ENCODE data around the gene ITGB7. TPM values are rescaled to one million over a fixed set of nuclear protein-coding genes. Genes with fewer than 3 reads are reported as not detected.

The ITGB7 gene
- total RNA-seq, 1 experiment from 2014 or later, result 29.2 TPM

GRCh38 chr12:53143355-53143754, 63.7 kb downstream of the ITGB7 start:
- in situ Hi-C loops (cut with HindIII; ENCODE audit: low pct_unique_long_range_greater_than_20kb, low sequenced_read_pairs), result no loop called here
- no peak for DNase-seq (ENCODE audit: low read depth, low spot score)

Small RNA genes lying within 50 kb of the gene (small RNA-seq; reads per million reads assigned to genes)
- gene HIGD1AP1, result 0 to 0.10 reads per million in 2 experiments

Other genes with a start within 250 kb of the ITGB7 start
- gene EIF4B, start 200.8 kb downstream of the ITGB7 start, total RNA-seq (2014; rRNA removed; shearing (Covaris generic)), result 995 and 1,087 TPM in 2 replicates
- 13.9 and 15.9 TPM in 2 replicates for gene TNS2, start 157.2 kb downstream of the ITGB7 start, total RNA-seq (2014; rRNA removed; shearing (Covaris generic))
- gene SPRYD3, start 127.9 kb downstream of the ITGB7 start, total RNA-seq (2014; rRNA removed; shearing (Covaris generic)), result 31.8 and 32.4 TPM in 2 replicates
- gene IGFBP6, start 109.6 kb downstream of the ITGB7 start, total RNA-seq (2014; rRNA removed; shearing (Covaris generic)), result 1.7 and 1.9 TPM in 2 replicates
- gene SOAT2, start 103.8 kb downstream of the ITGB7 start, total RNA-seq (2014; rRNA removed; shearing (Covaris generic)), result not detected in 2 replicates
- gene ZNF740, start 26.5 kb downstream of the ITGB7 start, total RNA-seq (2014; rRNA removed; shearing (Covaris generic)), result 11.7 and 16.6 TPM in 2 replicates
- gene CSAD, start 26.3 kb downstream of the ITGB7 start, total RNA-seq (2014; rRNA removed; shearing (Covaris generic)), result 1.7 and 6.1 TPM in 2 replicates
- gene RARG, start 25.0 kb upstream of the ITGB7 start, total RNA-seq (2014; rRNA removed; shearing (Covaris generic)), result 5.6 and 7.0 TPM in 2 replicates
- gene ESPL1, start 61.0 kb upstream of the ITGB7 start, total RNA-seq (2014; rRNA removed; shearing (Covaris generic)), result 8.3 and 9.2 TPM in 2 replicates
- gene PFDN5, start 88.3 kb upstream of the ITGB7 start, total RNA-seq (2014; rRNA removed; shearing (Covaris generic)), result 531 and 559 TPM in 2 replicates
- 59.4 and 61.3 TPM in 2 replicates for gene MYG1, start 92.4 kb upstream of the ITGB7 start, total RNA-seq (2014; rRNA removed; shearing (Covaris generic))
- gene AAAS, start 114.4 kb upstream of the ITGB7 start, total RNA-seq (2014; rRNA removed; shearing (Covaris generic)), result 72.2 and 73.3 TPM in 2 replicates
- gene SP7, start 129.1 kb upstream of the ITGB7 start, total RNA-seq (2014; rRNA removed; shearing (Covaris generic)), result not detected in 2 replicates
- 38.9 and 40.5 TPM in 2 replicates for gene SP1, start 172.9 kb upstream of the ITGB7 start, total RNA-seq (2014; rRNA removed; shearing (Covaris generic))
- gene AMHR2, start 216.6 kb upstream of the ITGB7 start, total RNA-seq (2014; rRNA removed; shearing (Covaris generic)), result 0.13 TPM in 1 of 2 replicates, not detected in the other
- gene PRR13, start 234.5 kb upstream of the ITGB7 start, total RNA-seq (2014; rRNA removed; shearing (Covaris generic)), result 101 and 106 TPM in 2 replicates
- 165 and 176 TPM in 2 replicates for gene PCBP2, start 244.9 kb upstream of the ITGB7 start, total RNA-seq (2014; rRNA removed; shearing (Covaris generic))